Suppressor macrophage treated with lipopolysaccharide for 4 hours (primary cell): ENCODE data around the gene BCAR1.

Experiments used
- DNase-seq: peaks from one replicate; pipeline ENCODE4 v3.0.0-alpha.2; 2020

Gene BCAR1

DNA sequence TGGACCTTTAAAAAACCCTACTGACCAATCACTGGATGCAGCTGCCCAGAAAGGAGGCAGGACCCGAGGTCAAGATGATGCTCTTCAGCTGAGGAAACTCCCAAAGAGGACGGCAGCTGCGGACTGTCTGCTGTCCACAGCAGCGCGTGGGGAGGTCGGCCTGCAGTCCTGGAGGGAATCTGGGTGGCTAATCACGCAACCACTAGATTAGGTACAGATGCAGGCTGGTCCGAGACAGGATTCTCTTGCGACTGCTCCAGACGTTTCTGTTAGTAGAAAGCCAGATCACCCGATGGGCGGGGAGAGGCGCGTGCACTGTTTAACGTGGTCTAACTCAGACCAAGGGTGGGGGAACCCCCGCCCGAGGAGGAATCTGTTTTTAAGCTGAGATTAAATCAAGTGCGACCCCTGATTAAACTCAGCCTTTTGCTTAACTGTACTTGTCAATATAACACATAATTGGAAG, 53.3 kb downstream of the BCAR1 start:
- no peak for DNase-seq

DNA sequence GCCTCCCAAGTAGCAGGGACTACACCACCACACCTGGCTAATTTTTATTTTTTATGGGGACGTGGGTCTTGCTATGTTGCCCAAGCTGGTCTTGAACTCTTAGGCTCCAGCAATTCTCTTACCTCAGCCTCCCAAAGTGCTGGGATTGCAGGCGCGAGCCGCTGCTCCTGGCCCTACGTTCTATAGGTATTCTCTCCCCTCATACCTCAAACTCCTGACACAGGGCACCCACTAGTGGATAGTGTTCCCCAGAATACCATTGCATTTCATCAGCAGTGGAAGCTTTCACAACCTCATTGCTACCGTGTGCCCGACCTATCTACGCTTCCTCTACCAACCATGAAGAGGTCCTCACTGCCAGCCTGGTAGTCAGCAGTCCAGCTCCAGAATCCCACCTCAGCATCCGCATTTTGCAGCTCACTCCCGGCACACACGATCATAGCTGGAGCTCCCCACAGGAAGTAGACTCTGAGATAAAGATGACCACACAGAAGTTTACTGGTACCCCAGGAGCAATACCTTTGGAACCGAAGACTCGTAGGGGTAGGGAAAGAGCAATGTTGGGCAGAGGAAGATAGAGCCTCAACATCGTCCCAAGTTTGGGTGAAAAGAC, 53.8 kb downstream of the BCAR1 start:
- no peak for DNase-seq

DNA sequence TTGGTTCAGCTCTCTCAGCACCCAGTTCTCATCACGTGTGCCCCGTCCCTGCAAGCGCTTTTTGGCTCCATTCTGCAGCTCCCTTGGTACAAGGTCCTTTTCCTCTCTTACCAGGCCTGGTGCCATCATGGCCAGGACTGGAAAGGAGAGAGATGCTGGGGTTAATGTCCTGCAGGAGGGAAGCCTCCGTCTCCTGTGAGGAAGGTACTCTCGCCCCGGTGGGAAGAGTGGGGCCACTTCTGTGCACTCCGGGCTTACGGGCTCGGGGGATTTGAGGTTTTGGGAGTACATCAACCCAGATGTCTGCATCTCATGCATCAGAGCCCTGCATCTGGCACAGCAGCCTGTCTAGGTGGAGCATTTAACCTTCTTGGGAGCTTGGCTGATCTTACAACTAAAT, 54.6 kb downstream of the BCAR1 start:
- no peak for DNase-seq

DNA sequence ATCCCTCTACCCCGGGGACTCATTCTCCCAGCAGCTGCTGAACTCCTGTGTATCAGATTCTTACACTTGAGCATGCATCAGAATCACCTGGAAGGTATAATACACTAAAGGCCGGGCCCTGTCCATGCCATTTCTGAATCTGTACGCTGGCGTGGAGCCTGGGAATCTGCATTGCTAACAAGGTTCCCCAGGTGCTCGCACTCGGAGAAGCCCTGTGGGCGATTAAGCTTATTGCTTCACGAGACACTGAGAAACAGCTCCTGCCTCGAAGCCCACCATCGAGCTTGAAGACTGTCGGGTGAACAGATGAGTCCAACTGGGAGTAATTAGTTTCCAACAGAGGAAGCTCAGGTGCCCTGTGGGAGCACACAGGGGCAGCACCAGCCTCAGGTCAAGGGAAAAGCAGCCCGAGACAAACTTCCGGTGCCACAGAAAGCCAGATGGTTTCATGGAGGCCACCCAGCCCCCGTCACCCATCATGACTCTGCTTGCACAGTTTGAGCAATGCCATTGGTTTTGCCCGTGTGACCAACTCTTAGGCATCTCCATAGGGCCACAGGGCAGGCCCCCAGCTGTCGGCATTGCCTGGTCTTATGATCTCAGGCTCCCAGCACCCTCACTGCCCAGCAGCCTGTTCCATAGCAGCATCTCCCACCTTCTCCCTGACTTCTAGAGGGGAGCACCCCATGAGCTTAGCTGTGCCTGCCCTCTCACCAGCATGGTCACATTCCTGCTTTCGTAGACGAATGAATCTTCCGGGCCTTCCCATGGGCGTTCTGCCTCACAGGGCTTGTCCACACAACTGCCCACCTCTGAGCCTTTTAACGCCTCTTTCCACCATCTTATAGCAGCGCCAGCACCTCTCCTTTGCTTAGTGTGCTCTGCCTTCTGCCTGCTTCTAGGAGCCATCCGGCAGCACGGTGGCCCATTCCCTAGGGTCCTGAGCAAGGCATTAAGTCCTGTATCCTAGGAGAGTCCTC, 55.3 kb downstream of the BCAR1 start:
- no peak for DNase-seq

DNA sequence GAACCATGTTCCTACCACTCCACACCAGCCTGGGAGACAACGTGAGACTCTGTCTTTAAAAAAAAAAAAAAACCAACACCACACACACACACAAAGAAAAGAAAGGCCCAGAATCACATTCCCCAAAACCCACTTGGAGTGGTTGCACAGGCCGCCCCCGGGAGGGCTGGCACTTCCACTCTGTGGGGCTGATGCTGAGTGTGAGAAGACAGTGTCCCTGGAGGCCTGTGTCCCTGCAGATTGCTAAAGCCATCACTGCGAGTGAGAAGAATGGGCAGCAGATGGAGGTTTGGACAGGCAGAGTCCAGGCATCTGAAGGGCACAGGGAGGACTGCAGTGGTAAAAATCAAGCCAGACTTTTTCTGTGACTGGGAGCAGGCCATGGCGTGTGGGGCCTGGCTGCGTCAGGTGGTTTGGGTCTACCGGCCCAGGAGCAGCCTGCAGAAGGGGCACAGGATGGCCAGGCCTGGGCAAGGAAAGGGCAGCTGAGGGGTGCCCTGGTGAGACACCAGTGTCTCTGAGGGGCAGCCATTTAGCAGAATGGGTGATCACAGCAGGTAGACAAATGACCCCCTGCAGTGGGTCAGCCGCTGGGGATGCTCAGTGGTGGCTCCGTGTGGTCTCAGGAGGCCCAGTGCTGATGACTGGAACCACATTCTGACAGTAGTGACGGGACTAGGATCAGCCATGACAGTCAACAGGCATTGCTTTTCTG, 57.5 kb downstream of the BCAR1 start:
- DNase-seq: no peak

DNA sequence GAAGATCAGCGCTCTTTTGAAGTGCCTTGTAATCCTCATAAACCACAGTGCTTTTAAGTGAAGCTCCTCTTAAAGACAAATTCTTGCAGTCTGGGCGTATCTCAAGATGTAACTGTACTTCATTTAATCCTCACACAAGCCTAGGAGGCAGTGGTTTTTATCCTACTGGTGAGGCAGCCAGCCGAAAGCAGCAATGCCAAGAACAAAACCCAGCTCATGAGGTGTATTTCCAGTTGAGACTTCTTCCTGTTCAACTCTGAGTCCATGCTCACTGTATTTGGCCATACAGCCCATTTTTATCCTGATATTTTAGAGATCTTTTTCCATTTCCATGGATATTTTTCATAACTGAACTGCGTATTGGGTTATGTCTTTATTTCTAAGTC, 58.2 kb downstream of the BCAR1 start:
- DNase-seq: no peak

DNA sequence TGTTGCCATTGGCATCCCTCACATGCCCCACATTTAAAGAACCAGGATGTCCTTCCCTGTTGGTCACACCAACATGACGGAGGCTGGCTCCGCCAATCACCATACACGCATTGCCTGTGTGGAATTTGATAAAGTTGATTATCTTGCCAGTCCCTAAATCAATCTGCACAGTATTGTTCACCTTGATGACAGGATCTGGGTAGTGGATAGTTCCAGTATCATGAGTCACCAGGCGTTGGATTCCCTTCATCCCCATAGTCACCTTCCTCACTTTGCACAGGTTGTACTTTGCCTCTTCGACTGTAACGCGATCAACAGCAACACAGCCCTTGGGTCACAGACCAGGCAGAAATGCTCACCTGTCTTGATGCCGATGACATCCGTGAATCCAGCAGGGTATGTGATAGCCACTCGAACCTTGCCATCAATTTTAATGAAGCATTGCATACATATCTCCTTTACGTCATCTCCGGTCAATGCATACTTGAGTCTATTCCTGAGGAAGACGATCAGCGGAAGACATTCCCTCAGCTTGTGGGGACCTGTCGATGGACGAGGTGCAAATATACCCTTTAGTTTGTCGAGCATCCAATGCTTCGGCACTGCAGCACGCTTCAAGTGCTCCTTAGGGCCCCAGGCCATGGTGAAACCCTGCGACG, 58.7 kb downstream of the BCAR1 start:
- DNase-seq: no peak

DNA sequence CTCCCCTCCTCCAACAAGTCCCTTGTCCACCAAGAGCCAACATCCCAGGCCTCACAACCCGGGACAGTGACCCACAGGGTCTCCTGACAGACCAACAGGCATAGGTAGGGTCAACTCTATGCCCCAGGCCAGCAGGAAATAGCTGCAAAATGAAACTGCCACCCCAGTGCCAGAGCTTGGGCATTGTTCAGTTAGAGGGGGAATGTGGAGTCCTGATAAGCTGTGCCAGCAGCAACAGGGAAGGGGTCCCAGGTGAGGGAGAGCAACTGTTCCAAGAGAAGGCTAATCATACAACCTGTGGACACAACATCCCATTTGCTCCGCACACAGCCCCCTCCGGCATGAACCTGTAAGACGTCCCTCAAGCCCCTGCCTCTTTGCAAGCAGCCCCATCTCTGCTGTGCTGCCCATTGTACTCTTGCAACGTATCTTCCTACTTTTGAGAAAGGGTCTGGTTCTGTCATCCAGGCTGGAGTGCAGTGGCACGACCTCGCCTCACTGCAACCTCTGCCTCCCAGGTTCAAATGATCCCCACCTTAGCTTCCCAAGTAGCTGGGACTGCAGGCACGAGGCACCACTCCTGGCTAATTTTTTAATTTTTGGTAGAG, 61.7 kb downstream of the BCAR1 start:
- DNase-seq: no peak

DNA sequence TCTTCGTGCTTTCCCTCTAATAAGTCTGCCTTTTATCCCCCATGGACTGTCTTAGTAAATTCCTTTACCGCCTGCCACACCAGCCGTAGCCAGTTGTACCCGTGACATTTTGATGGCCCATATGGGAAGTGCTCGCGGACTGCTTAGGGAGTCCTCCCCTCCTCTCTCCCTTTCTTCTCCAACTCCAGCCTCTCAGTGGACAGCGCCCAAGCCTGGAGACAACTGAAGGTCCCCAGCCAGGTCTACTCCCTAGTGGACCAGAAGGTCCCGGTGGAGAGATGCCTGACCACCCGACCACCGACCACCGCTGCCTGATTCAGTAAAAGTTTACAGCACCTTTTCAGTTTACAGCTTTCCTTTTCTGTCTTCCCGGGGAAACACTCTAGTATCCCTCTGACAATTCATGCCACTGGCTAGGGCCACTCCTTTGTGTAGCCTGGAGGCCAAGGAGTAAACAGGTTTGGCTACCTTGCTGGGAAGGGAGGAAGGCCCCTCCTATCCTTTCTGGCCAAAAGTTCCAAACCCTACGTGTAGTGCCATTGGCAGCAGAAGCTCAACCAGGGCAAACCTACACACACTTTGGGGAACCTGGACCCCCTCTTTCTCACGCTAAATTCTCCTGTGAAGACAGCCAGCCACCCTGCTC, 62.5 kb downstream of the BCAR1 start:
- DNase-seq: no peak

DNA sequence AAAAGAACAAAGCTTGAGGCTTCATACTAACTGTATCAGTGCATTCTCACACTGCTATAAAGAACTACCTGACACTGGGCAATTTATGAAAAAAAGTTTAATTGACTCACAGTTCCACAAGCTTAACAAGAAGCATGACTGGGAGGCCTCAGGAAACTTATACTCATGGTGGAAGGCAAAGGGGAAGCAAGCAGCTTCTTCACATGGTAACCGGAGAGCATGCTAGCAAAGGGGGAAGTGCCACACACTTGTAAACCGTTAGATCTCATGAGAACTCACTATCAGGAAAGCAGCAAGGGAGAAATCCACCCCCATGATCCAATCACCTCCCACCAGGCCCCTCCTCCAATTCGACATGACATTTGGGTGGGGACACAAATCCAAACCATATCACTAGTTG, 69.8 kb downstream of the BCAR1 start:
- DNase-seq: peak; percentile 10

DNA sequence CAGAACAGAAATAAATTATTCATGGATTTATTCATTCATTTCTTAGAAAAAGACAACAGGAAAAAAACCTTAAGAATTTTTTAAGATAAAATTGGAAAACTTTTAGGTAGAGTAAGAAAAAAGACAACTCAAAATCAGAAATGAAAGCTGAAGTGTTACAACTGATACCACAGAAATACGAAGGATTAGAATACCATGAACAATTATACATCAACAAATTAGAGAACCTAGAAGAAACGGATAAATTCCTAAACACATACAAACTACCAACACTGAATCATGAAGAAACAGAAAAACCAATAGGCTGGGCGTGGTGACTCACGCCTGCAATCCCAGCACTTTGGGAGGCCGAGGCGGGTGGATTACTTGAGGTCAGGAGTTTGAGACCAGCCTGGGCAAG, 72.2 kb downstream of the BCAR1 start:
- DNase-seq: no peak
